K562 (cell line): Measurements from ENCODE around the gene PPP1R14C. TPM values are rescaled to one million over a fixed set of nuclear protein-coding genes. Genes with fewer than 3 reads are reported as not detected.

ENCODE experiments used
- ARID2 ChIP-seq: fragments of 450-650 bp; IDR thresholded peaks from 2 replicates; pipeline ENCODE4 v1.6.1; 2017; ENCODE audit warnings: antibody characterized with exemption, mild to moderate bottlenecking
- BCOR ChIP-seq: fragments of 450-650 bp; IDR thresholded peaks from 2 replicates; pipeline ENCODE4 v1.6.1; 2016
- BRD4 ChIP-seq: fragments of 200-600 bp; sonication (generic); IDR thresholded peaks from 2 replicates; pipeline ENCODE4 v1.6.1; 2017; ENCODE audit warnings: inconsistent platforms
- E2F3 ChIP-seq: fragments of 250-450 bp; sonication (Bioruptor Pico); IDR thresholded peaks from 2 replicates; pipeline ENCODE4 v1.4.0; 2020; ENCODE audit warnings: mild to moderate bottlenecking
- HMGXB4 ChIP-seq: sonication (generic); formaldehyde crosslinking; IDR thresholded peaks from 2 replicates; pipeline ENCODE4 v1.8.1; 2023; ENCODE audit warnings: mild to moderate bottlenecking, missing genetic modification reagents
- MNT ChIP-seq, 2 experiments: fragments of 450-650 bp; conservative IDR thresholded peaks; 2 replicates each; pipeline ENCODE4 v1.6.1; 2017; ENCODE audit warnings: mild to moderate bottlenecking in 2 of 2, moderate library complexity in 2 of 2
- NUFIP1 ChIP-seq: fragments of 450-650 bp; IDR thresholded peaks from 2 replicates; pipeline ENCODE4 v1.6.1; 2018; ENCODE audit not compliant: partially characterized antibody
- PHF8 ChIP-seq: fragments of 200-600 bp; sonication (generic); IDR thresholded peaks from 2 replicates; pipeline ENCODE4 v1.6.1; 2012; ENCODE audit warnings: mixed run types, mild to moderate bottlenecking, inconsistent platforms, low read length, moderate library complexity, borderline replicate concordance
- RBM34 ChIP-seq: fragments of 200-400 bp; formaldehyde crosslinking; IDR thresholded peaks from 2 replicates; pipeline ENCODE4 v1.6.1; 2018; ENCODE audit warnings: low read length, borderline replicate concordance; ENCODE audit not compliant: insufficient read depth
- SMAD2 ChIP-seq: fragments of 150-350 bp; IDR thresholded peaks from 2 replicates; pipeline ENCODE4 v1.6.1; 2014; ENCODE audit warnings: low read depth, mild to moderate bottlenecking, low read length
- SMC3 ChIP-seq: conservative IDR thresholded peaks from 2 replicates; pipeline ENCODE4 v1.6.1; 2011; ENCODE audit warnings: low read depth, low read length, improper control_type of control experiment; ENCODE audit not compliant: insufficient read depth
- SP2 ChIP-seq: IDR thresholded peaks from 2 replicates; pipeline ENCODE4 v1.6.1; 2011; ENCODE audit warnings: mild to moderate bottlenecking, low read depth, low read length, moderate library complexity; ENCODE audit not compliant: poor library complexity, severe bottlenecking; ENCODE audit errors: extremely low read depth
- TFE3 ChIP-seq: fragments of 450-650 bp; formaldehyde crosslinking; IDR thresholded peaks from 2 replicates; pipeline ENCODE4 v1.4.0; 2020; ENCODE audit warnings: mild to moderate bottlenecking, mixed read lengths
- TSHZ1 ChIP-seq: fragments of 250-450 bp; sonication (Bioruptor Pico); IDR thresholded peaks from 2 replicates; pipeline ENCODE4 v1.4.0; 2020; ENCODE audit warnings: mild to moderate bottlenecking, moderate library complexity
- ZBTB1 ChIP-seq: sonication (generic); formaldehyde crosslinking; IDR thresholded peaks from 2 replicates; pipeline ENCODE4 v1.8.1; 2023; ENCODE audit warnings: missing genetic modification reagents, low read depth, mild to moderate bottlenecking, borderline replicate concordance
- ZNF668 ChIP-seq: fragments of 250-450 bp; sonication (Bioruptor Pico); IDR thresholded peaks from 2 replicates; pipeline ENCODE4 v1.8.0; 2022; ENCODE audit warnings: mild to moderate bottlenecking, inconsistent platforms
- polyA plus RNA-seq, 8 experiments: library from polyadenylated mRNA; depleted of rRNA in 4 of 8; stranded (reverse) in 5 of 8; unstranded in 3 of 8; fragments of >200 nt; fragmentation: Nextera tagmentation in 2 of 8; fragmentation: Illumina TruSeq in 1 of 8; extraction: Ambion mirVana in 2 of 8; extraction: Trizol in 1 of 8; gene quantifications; 2 replicates each; pipeline versions ENCODE4 v1.2.1 to v1.2.3, GENCODE V29; 2011 to 2014; ENCODE audit warnings: inconsistent platforms in 1 of 8, missing spikeins in 1 of 8
- total RNA-seq, 7 experiments: library from RNA; depleted of rRNA in 6 of 7; stranded (reverse); fragments of >200 nt in 6 of 7; fragmentation: Illumina TruSeq in 2 of 7; extraction: Trizol in 2 of 7; gene quantifications; 2 replicates each; pipeline versions ENCODE4 v1.2.1 to v1.2.3, GENCODE V29; 2011 to 2021; ENCODE audit warnings: low replicate concordance in 1 of 7

PPP1R14C gene
- total and polyA plus RNA-seq, 9 of the 15 experiments (the other 6 are each of a cell fraction or from before 2014, with no cell fraction given): 4.5 to 16.6 (median 11.9) TPM

GRCh38 chr6:150270330-150271052, 127.6 kb downstream of the PPP1R14C start (continued):
- 0 out of 2 replicates have a peak, but pooled peaks have one; percentile 35 for TF ChIP-seq TSHZ1 (CRISPR knock-in tag)
- no peak for TF ChIP-seq E2F3 (CRISPR knock-in tag)
- no peak for TF ChIP-seq PHF8
- TF ChIP-seq ZNF668 (CRISPR knock-in tag): no peak
- TF ChIP-seq RBM34: no peak
- TF ChIP-seq BRD4: no peak
- no peak for TF ChIP-seq ARID2
- TF ChIP-seq NUFIP1: no peak
- no peak for TF ChIP-seq SMC3
- TF ChIP-seq SMAD2: no peak
- TF ChIP-seq ZBTB1: no peak
- no peak for TF ChIP-seq BCOR
- no peak for TF ChIP-seq SP2
- TF ChIP-seq MNT (conservative IDR thresholded peaks at IDR 0.05): no peak
- TF ChIP-seq HMGXB4 (CRISPR knock-in tag): no peak
- TF ChIP-seq TFE3: no peak
